Measurements from ENCODE around the gene SLC9B1. TPM values are rescaled to one million over a fixed set of nuclear protein-coding genes. Genes with fewer than 3 reads are reported as not detected.

Gene SLC9B1
- total and polyA plus RNA-seq, 2 of the 13 experiments (the other 11 are each of a cell fraction or from before 2014, with no cell fraction given): 0.17 to 0.20 TPM

DNA sequence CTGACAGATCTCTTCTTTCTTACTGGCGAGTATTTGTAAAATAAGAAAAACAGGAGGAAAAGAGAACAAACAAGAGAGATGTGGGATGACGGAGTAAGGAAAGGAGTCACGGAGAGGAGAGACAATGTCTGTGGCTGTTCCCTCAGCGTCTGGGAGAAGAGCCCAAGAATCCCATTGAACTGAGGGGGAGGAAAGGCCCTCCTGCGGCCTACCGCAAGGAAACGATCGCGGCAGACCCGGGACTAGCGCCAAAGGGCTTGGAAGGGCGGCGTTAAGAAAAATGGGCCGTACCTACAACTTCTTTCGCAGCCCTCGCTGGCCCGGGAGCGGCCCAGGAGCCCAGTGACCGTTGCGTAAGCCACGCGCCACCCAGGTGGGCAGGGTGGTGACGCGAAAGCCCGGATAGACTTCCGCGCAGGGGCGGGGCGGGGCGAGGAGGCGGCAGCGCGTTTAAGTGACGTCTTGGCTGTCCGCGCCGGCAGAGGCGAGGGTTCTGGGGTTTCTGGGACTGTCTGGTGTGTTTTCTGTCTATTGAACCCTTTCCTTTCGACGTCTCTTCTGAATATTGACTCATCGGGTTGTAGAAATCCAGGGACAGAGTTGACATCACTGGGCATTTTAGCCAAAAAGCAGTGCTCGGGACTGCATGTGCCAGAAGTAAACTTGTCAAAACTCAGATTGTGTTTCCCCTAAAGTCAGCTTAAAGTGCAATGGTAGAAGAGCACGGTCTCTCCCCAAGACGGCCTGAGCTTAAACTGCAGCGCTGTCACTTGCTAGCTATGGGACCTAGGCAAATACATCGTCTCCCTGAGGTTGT lies at the start of gene SLC9B1 (continued):
- TF ChIP-seq TAF1 (CRISPR knock-in tag; IDR thresholded peaks at IDR 0.05): peak; percentile 51; the same call in 1 of the 2 replicates
- no peak for TF ChIP-seq ZNF567 (CRISPR knock-in tag; IDR thresholded peaks at IDR 0.05; ENCODE audit: borderline replicate concordance)
- TF ChIP-seq MATR3 (CRISPR knock-in tag; IDR thresholded peaks at IDR 0.05): no peak
- no peak for TF ChIP-seq TOE1 (CRISPR knock-in tag; IDR thresholded peaks at IDR 0.05)
- TF ChIP-seq PRDM10 (CRISPR knock-in tag; IDR thresholded peaks at IDR 0.05; ENCODE audit: low read depth): peak; percentile 55; the same call in 1 of the 2 replicates
- no peak for TF ChIP-seq NR2F2 (IDR thresholded peaks at IDR 0.05; ENCODE audit: borderline replicate concordance, low read depth)
- TF ChIP-seq, protein P1, sequence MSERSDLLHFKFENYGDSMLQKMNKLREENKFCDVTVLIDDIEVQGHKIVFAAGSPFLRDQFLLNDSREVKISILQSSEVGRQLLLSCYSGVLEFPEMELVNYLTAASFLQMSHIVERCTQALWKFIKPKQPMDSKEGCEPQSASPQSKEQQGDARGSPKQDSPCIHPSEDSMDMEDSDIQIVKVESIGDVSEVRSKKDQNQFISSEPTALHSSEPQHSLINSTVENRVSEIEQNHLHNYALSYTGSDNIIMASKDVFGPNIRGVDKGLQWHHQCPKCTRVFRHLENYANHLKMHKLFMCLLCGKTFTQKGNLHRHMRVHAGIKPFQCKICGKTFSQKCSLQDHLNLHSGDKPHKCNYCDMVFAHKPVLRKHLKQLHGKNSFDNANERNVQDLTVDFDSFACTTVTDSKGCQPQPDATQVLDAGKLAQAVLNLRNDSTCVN (CRISPR knock-in tag; IDR thresholded peaks at IDR 0.05; ENCODE audit: borderline replicate concordance): no peak
- TF ChIP-seq SMAD1 (CRISPR knock-in tag; IDR thresholded peaks at IDR 0.05; ENCODE audit: borderline replicate concordance, low read depth): no peak
- no peak for TF ChIP-seq FOXA1 (IDR thresholded peaks at IDR 0.05)
- TF ChIP-seq FOXA1 (CRISPR knock-in tag; IDR thresholded peaks at IDR 0.05): no peak
- no peak for TF ChIP-seq SRSF1 (optimal IDR thresholded peaks at IDR 0.05; ENCODE audit: low read depth, low read length)
- peak; percentile 82; the same call in 1 of the 2 replicates for TF ChIP-seq TFDP1 (CRISPR knock-in tag; IDR thresholded peaks at IDR 0.05; ENCODE audit: borderline replicate concordance)
- TF ChIP-seq, protein P2, sequence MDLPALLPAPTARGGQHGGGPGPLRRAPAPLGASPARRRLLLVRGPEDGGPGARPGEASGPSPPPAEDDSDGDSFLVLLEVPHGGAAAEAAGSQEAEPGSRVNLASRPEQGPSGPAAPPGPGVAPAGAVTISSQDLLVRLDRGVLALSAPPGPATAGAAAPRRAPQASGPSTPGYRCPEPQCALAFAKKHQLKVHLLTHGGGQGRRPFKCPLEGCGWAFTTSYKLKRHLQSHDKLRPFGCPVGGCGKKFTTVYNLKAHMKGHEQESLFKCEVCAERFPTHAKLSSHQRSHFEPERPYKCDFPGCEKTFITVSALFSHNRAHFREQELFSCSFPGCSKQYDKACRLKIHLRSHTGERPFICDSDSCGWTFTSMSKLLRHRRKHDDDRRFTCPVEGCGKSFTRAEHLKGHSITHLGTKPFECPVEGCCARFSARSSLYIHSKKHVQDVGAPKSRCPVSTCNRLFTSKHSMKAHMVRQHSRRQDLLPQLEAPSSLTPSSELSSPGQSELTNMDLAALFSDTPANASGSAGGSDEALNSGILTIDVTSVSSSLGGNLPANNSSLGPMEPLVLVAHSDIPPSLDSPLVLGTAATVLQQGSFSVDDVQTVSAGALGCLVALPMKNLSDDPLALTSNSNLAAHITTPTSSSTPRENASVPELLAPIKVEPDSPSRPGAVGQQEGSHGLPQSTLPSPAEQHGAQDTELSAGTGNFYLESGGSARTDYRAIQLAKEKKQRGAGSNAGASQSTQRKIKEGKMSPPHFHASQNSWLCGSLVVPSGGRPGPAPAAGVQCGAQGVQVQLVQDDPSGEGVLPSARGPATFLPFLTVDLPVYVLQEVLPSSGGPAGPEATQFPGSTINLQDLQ (CRISPR knock-in tag; IDR thresholded peaks at IDR 0.05): peak; percentile 76; the same call in 1 of the 2 replicates
- TF ChIP-seq LCORL (IDR thresholded peaks at IDR 0.05): no peak
- peak; percentile 81 for TF ChIP-seq LCORL (CRISPR knock-in tag; IDR thresholded peaks at IDR 0.05)
- 0 out of 2 replicates have a peak, but pooled peaks have one; percentile 33 for TF ChIP-seq ZNF205 (CRISPR knock-in tag; IDR thresholded peaks at IDR 0.05)
- TF ChIP-seq SMYD3 (CRISPR knock-in tag; IDR thresholded peaks at IDR 0.05): peak; percentile 17; the same call in 1 of the 2 replicates
- TF ChIP-seq RARA (CRISPR knock-in tag; IDR thresholded peaks at IDR 0.05): 0 out of 2 replicates have a peak, but pooled peaks have one; percentile 23
- TF ChIP-seq RFX1 (IDR thresholded peaks at IDR 0.05): no peak
- peak; percentile 71 for TF ChIP-seq ATF2 (CRISPR knock-in tag; IDR thresholded peaks at IDR 0.05)
